HG03097 (cell line): ENCODE data around the gene LRRC1.

Experiments
- ATAC-seq: cut with Tn5 transposase; IDR thresholded peaks from one replicate; pipeline ENCODE4 v1.9.1; 2021; ENCODE audit not compliant: unreplicated experiment, low FRiP score

Gene LRRC1

GRCh38 chr6:53813801-53814200 lies 19.0 kb downstream of the LRRC1 start:
- ATAC-seq = no peak

DNA sequence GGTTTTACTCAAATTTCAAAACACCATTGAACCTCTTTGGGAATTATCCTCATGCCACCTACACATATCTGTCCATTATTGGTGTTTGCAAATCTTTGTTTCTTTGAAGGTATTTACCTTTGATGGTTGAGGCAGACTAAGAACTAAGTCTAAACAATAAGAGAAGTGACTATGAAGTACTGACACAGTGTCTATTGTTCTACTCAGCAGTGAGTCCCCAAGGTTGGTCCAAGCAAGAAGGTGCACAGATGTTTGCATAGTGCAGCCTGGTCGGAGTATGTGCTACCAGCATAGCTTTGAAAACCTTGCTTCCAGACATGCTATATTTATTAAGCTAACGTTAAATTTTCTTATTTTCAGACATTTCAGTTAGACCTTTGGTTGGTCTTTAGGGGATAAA lies 19.5 kb downstream of the LRRC1 start:
- no peak for ATAC-seq

- ATAC-seq = no peak
Observed at GRCh38 chr6:53815381-53816119, 20.7 kb downstream of the LRRC1 start.

DNA sequence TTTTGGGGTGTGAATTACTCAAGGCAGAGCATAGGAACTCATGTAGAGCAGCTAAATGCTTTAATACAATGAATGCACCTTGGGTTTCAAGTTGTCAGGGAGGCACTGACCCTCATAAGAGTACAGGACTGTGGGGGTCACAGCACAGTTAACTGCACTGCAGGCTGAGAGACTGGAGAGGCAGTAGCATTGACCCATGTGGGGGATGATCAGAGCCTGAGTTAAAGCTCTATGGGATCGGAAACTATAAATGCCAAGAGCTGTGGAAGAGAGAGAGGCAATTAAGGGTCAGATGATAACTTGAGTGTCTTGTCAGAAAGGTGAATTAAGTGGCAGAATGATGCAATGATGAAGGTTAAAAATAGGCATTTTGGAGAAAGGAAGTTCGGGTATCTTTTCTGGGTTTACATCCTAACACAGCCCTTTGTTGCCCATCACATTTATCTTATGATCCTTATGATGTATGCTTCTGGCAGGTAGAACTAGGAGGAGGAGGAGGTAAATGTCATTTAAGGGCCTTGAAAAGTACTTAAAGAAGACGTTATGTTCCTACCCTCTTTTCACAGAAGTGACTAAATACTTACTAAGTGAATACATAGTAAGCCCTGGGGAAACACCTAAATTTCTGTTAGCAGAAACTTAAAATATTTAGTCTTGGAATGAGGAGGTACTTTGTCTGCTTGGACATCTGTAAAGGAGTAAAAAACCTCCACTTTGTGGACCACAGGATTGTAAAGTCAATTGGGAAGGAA lies 24.2 kb downstream of the LRRC1 start:
- ATAC-seq = no peak

- ATAC-seq = no peak
Observed at GRCh38 chr6:53822401-53823125, 27.8 kb downstream of the LRRC1 start.

DNA sequence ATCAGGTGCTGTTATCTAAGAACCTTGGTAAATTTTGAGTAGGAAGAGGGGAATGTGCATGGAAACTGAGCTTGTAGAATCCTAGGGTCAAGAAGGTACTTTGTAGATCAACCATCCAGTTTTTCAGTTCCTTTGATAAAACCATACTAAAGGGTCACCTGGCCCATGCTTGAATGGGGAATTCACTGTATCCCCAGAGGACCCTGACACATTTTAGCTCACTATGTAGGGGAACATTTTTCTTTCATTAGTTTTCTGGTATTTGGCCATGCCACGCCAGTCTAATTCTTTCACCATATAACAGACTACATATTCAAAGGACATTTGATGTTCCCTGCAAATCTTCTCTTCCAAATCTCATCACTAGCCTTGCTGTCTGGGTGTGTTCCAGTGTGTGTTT lies 29.9 kb downstream of the LRRC1 start:
- ATAC-seq = no peak

GRCh38 chr6:53825532-53826321 lies 30.9 kb downstream of the LRRC1 start:
- ATAC-seq = no peak

- no peak for ATAC-seq
Observed at GRCh38 chr6:53827531-53827930, 32.7 kb downstream of the LRRC1 start.

DNA sequence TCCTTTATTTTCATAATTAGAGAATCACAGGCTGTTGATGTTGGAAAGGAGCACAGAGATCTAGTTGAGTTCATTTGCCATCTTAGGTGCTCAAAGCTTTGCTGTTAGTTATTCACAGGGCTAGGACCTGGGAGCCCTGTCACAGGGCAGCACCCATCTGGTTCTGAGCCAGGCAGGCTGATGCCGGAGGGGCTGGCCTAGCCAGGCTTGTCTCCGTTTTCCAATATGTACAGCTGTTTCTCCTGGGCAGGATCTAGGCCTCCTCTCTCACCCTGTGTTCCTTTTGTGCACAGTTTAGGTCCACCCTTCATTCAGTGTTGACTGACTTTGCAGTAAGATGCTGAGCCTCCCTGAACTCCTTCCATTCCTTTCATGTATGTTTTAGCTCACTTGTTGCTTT lies 33.4 kb downstream of the LRRC1 start:
- ATAC-seq = no peak

DNA sequence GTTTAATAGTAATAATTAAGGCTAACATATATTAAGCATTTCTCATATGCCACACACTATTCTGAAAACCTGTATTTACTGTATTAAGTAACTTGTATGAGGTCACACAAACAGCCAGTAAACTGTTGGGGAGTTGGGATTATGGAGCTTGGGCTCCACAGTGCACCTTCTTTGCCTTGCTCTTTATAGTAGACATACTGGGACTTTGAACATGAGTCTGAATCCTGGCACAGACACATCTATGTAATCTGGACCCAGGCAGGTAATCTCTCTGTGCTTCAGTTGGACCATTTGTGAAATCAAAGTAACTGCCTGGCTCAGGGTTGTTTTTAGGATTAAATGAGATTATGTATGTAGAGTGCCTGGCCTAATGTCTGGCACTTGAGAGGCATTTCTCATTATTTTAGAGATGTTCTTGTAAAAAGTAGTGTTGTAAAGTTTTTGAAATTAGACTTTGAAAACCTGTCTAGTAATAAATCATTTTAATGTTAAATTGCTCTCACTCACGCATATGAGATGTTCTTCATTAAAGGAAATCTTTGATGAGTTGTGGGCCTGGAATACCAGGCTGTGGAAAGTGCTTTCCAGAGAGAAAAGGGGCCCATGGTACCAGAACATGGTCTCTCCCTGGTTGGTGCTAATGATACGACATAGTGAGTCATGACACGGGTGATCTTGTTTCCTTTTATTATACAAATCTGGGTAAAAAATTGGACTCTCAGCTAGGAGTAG lies 34.3 kb downstream of the LRRC1 start:
- ATAC-seq = no peak

DNA sequence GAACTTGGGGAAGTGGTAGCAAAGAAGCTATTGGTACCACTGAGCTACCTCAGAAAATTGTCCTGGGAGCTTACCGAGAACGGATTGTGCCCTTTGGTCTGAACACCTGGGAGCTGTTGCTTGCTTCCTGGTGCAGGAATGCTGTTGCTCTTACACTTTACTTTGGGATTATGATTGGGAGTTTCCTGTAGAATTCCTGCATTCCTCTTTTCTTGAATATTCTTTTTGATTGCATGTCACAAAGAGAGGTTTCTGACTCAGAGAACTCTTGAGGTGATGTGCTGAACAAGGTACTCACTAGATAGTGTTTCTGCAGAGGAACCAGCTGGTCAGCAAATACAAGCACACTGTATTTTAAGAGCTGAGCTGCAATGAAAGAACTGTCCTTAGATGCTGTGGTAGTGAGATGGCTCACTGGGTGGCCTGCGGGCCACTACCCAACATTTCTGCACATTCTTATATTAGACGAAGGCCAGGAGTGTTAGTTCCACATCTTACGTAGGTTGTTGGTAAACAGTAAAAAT lies 35.0 kb downstream of the LRRC1 start:
- no peak for ATAC-seq

DNA sequence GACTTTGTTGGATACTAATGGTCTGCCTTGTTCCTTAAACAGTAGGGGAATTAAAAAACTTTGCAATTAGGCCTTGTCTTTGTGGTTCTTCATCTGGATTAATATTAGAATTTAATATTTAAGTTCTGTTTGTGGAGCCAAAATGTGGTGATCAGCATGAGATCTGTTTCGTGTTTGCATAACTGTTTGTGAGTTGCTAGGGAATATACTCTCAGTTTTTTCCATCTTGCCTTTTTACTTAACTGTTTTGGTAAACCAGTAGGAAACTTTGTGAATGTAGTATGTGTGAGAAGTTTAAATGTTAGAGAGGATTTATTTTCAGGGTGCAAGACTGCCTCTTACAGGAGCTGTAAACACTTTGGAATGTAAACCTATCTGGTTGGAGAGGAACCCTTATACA lies 35.6 kb downstream of the LRRC1 start:
- ATAC-seq = no peak

DNA sequence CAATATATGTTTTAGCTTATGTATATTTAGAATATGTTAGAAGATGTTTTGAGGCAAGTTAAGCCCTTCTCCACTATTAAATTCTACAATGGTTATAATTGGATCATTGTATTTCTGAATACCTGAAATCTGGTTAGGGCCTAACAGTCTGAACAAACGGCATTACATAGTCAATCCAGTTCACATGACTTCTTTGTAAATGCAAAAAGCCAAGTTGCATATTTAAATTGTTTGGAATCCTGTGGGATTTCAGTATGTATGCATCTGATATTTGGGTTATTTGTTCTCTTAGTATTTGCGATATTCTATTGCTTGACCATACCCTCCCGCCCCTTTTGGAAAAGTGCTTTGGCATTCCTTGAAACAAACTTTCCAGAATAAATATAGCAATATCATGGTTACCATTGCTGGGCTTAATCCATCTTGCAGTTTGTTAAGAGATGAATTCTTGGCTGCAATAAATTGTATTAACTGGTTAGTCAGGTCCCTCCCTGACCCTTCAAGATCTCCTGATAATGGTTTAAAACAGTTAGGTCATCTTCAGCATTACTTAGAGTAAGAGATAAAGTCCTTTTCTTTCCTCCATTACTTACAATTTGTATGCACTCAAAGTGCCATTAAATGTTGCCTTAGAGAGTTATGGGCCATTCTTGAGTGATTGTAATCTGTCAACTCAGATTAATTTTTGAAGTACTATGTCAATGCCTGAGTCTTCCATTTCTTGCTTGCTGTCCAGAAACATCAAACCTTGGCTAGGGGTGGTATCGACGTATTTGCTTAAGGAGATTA lies 36.5 kb downstream of the LRRC1 start:
- ATAC-seq = no peak

DNA sequence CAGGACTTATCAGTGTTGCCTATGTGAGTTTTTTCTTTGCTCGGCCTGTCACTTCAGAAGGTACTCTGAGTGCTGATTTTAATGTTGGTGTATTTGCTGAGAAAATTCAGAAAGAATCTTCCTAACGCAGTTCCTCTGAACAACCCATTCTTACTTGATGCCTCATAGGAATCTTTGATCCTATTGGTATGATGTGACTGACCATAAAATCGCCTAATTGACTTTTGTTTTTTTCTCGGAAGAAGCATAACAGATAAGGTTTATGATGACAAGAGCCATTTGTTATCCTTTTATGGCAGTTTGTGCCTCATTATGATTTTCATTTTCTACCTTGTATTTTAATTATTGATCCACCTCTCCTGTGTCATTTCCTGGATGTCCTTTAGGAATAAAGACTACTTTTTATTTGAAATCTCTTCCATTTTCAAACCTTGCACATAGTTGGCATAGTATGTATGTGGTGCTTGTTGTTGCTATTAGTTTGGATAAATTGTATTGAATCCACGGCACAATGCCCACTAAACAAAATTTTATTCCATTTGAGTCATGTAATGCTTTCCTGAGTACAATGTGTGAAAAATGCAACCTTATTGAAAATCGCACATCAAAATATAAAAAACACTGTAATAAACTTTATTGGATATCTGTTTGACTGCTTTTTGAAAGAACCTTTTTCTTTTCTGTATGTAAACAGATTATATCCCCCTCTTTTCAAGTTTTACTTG lies 37.3 kb downstream of the LRRC1 start:
- no peak for ATAC-seq

DNA sequence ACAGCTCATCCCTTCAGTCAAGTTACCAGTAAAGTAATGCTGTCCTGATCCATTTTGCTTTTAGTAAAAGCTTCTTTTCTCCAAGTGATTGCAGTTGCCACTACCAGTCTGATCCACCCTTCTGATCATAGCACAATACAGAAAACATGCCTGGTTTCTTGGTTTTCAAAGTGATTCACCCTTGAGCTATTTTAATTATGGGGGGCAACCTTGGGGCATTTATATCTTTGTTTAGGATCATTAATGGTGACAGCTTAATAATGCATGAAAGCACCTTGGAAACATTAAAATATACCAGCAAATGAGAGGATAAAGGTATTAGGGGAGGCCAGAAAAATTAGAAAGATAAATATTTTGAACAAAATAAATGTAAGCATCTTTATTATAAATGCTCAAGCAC lies 38.4 kb downstream of the LRRC1 start:
- no peak for ATAC-seq

DNA sequence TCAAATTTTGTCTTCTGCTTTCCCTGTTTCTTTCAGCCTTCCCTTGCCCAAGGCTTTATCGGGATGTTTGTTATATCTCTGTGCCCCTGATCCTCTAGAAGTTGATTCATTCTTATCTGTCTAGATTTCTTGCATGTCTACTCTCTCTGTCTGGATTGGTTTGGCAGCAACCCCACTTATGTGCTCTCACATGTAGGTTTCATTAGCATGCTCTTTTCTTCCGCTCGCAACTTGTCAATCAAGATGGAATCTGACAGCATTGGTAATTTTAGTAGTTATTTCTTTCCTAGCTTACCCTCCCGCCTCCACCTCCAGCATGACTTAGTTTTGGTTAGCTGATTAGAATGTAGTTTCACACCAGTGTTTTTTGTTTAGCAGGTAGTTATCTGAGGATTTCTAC lies 39.3 kb downstream of the LRRC1 start:
- ATAC-seq = no peak

DNA sequence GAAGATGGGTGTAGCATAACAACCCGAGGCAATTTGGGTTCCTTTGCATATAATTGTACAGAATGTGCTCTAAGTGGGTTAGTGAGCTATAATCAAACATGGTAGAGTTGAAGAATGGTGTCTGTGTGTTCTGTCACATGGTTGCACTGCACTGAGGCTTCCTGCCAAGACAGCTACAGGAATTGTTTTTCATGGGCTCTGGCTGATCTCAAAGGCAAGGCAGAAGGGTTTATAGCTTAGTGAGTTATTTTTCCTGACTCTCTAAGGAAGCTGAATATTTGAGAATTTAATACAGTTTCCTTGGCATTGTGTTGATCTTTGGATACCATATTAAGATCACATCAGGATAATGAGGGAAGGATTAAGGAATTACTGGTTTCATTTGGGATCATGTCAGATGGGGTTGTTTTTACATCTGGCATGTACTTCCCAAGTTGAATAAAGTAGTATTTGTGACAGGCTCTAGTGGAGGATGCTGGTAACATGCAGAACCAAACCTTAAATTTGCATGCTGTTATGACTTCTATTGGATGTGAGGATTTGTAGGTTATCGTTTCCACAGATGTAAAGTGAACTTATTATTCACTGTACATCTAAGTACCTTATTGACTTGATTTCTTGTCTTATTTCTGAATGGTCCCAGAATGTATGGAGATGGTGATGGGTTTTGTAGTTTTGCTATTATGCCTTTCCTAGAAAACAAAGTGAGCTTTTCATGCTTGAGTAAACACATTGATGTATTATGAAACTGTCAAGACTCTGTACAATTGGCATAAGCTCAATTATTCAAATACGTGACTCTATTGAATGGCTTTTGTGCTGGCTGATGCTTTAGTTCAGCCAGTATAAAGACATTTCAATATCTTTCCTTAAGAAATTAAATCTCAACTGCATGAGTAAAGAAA lies 43.3 kb downstream of the LRRC1 start:
- no peak for ATAC-seq
